ENCODE data around the gene STK33.

STK33 gene

DNA sequence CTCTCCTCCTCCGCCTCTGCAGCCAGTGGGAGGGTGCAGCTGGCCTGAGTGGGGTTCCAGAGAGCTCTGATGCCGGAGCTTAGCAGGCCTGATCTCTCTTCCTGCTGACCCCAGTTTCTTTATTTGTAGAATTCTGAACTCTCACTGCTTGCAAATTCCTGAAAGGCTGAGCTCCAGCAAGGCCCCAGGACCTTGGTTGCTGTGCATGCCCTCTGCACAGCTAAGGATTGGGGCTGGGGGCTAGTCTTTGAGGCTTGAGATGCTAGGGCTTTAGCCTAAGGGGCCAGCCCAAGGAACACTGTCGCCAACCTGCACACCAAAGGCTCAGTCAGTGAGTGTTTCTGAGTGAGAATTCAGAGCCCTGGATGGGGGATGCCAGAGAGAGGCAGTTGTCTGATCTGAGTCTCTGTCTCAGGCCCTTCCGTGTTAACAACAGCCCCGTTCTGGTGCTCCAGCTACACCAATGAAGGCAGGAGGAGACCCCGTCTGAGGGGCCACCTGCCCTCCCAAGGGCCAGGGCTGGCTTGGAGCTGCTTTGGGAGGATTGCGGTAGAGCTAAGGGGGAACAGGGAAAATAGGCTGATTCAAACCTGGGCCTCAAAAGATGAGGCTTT lies 224.3 kb downstream of the STK33 start:
- no peak overlapping the region for H3K27ac ChIP-seq
- DNase-seq (ENCODE audit: low spot score) = no peak

DNA sequence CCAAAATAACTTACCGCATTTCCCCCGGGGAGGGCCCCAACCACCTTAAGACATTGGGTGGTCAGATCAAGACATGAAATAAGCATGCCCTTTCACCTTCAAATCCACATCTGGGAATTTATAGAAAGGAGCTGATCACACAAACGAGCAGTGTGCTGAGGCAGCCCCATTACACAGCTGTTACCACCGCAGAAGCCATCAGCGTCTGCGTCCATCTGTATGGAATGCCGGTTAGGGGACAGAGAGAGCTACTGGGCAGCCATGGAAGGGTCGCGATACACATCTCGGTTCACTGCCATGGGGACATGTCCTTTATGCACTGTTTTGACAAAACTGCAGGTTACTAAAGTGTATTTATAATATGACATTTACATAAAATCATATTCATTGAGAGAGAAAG lies 225.3 kb downstream of the STK33 start:
- Histone ChIP-seq H3K27ac (no peak overlapping the region), H3K4me3 (no peak overlapping the region)
- no peak for DNase-seq (ENCODE audit: low spot score)
- TF ChIP-seq, protein P1, sequence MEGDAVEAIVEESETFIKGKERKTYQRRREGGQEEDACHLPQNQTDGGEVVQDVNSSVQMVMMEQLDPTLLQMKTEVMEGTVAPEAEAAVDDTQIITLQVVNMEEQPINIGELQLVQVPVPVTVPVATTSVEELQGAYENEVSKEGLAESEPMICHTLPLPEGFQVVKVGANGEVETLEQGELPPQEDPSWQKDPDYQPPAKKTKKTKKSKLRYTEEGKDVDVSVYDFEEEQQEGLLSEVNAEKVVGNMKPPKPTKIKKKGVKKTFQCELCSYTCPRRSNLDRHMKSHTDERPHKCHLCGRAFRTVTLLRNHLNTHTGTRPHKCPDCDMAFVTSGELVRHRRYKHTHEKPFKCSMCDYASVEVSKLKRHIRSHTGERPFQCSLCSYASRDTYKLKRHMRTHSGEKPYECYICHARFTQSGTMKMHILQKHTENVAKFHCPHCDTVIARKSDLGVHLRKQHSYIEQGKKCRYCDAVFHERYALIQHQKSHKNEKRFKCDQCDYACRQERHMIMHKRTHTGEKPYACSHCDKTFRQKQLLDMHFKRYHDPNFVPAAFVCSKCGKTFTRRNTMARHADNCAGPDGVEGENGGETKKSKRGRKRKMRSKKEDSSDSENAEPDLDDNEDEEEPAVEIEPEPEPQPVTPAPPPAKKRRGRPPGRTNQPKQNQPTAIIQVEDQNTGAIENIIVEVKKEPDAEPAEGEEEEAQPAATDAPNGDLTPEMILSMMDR (IDR thresholded peaks at IDR 0.05) = no peak

More for the DNA sequence above, 224.3 kb downstream of the STK33 start:
- H3K4me3 ChIP-seq = no peak overlapping the region
- TF ChIP-seq, protein P1 (IDR thresholded peaks at IDR 0.05) = no peak

DNA sequence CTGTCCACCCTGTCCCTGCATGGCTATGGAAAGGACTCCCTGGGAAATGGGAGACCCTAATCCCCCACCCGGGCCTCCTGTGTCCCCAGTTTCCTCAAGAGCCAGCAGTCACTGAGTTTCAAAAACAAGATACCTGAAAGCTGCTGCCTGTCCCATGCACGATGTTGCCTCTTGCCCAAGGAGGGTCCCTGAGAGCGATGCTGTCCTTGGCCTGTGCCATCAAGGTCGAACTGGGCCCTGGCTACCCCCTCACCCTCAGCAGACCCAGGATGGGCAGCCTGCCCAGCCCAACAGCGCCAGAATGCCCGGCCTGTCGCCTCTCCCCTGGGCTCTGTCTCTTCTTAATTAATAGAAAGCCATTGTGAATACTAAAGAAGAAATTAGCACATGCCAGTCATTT lies 225.8 kb downstream of the STK33 start:
- Histone ChIP-seq H3K27ac (no peak overlapping the region), H3K4me3 (no peak overlapping the region)
- no peak for DNase-seq (ENCODE audit: low spot score)
- TF ChIP-seq, protein P1 (IDR thresholded peaks at IDR 0.05) = no peak

DNA sequence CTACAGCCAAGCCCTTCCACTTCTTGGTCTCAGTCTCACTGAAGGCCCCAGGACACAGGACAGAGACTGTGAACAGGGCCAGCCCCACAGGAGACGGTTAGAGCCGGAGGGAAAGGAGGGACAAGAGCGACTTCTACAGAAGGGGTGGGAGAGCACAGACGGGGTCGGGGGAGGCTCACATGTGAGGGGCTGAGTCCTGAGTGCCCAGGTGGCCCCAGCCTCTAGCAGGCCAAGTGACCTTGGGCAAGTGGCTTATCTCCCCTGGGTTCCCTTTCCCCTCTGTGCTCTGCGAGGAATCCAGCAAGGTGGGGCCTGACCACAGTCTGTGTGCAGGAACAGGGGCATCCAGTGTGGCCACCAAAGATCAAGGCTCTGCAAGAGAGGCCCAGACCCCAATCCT lies 227.7 kb downstream of the STK33 start:
- DNase-seq (ENCODE audit: low spot score) = no peak
- Histone ChIP-seq H3K27ac (no peak overlapping the region), H3K4me3 (no peak overlapping the region)
- TF ChIP-seq, protein P1 (IDR thresholded peaks at IDR 0.05) = no peak

DNA sequence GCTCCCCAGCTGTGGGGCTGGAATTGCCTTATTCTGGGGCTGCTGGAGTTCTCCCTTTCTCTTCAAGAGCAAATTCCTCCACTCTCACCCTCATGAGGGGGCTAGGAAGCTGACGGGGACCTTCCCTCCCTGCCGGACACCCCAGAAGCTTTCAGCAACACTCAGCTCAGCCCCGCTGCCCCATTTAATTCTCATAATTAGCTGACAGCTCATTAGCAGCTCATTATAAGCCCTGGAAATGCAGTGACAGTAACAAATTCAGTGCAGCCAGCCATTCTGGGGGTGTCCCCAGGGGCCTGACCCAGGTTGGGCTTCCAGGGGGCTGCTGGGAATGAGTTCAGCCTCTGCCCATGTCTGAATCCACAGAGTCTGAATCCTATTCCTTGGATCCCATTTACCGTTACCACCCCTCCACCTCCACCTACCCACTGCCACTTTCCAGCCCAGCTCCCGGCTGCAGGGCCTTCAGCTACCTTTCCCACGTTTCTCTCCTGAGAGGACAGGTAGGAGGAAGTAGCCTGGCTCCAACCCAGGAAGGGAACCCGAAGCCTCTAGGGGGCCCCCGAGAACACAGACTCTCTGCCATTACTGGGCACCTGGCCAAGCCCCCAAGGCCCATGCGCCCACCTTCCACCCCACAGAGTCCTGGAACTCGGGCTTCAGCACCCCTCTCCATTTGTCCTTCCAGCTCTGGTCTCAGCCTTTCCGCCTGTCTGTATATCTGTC lies 228.6 kb downstream of the STK33 start:
- H3K4me3 ChIP-seq = no peak overlapping the region
- no peak overlapping the region for H3K27ac ChIP-seq
- TF ChIP-seq, protein P1 (IDR thresholded peaks at IDR 0.05) = no peak
- no peak for DNase-seq (ENCODE audit: low spot score)

DNA sequence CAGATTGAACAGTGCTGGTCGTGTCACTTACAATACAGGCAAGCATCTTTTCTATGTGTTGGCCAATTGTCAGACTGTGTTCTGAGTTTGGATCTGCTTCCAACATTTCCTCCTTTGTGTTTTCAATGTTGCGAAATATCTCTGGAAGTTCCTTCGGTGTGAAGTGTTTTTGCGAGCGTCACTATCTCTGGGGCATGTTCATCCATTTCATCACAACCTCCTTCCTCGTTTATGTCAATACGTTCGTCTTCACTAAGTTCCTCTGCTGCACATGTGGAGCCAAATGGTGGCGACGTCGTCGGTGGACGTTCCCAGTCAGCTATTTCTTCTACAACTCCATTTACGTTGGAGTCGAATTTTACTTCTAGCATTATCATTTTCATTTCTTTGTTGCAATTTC lies 230.1 kb downstream of the STK33 start:
- Histone ChIP-seq H3K4me3 (no peak overlapping the region), H3K27ac (no peak overlapping the region)
- no peak for DNase-seq (ENCODE audit: low spot score)
- TF ChIP-seq, protein P1 (IDR thresholded peaks at IDR 0.05) = no peak

DNA sequence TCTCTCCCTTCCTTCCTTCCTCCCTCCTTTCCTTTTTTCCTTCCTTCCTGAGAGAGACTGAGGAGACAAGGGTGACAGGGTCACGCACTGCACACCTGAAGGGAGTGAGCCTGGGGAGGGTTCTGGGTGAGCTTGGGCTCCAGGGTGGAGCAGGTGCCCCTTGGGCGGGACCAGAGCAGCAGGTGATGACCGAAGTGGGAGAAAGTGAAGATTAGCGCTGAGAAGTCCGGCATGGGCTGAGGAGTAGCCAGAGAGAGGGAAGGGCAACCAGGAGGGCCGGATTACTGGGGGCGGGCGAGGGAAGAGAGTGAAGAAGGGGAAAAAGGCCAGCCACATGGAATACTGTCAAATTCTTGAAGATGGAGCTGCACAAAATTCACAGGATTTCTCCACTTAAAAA lies 231.1 kb downstream of the STK33 start:
- DNase-seq (ENCODE audit: low spot score) = no peak
- no peak overlapping the region for H3K27ac ChIP-seq
- H3K4me3 ChIP-seq = no peak overlapping the region
- TF ChIP-seq, protein P1 (IDR thresholded peaks at IDR 0.05) = no peak
